NB4 (cell line): ENCODE results near the gene PDZRN4.

Source experiments
- CTCF ChIP-seq: IDR thresholded peaks from one replicate; pipeline ENCODE4 v1.5.1; 2012; ENCODE audit warnings: low read depth, low read length
- POLR2A ChIP-seq: IDR thresholded peaks from 2 replicates; pipeline ENCODE4 v1.6.1; 2011; ENCODE audit warnings: mild to moderate bottlenecking; ENCODE audit not compliant: insufficient read length; ENCODE audit errors: extremely low read depth

- TF ChIP-seq CTCF: no peak
- no peak for TF ChIP-seq POLR2A
Measured at GRCh38 chr12:41174602-41175001, 13.5 kb upstream of the PDZRN4 start.
